Glomerular visceral epithelial cell (primary cell): ENCODE results near the gene ZNF687.
A peak's percentile ranks its signal among the peaks of the same experiment; 100 is the strongest.

ENCODE experiments used
- DNase-seq: peaks from one replicate; pipeline ENCODE4 v3.0.0-alpha.2; 2016; ENCODE audit errors: extremely low spot score

Gene ZNF687

GRCh38 chr1:151312411-151312810, 30.3 kb downstream of the ZNF687 start:
- no peak for DNase-seq

- no peak for DNase-seq
Observed at GRCh38 chr1:151312826-151313225, 30.7 kb downstream of the ZNF687 start.

GRCh38 chr1:151313501-151313900, 31.4 kb downstream of the ZNF687 start:
- no peak for DNase-seq

- peak; percentile 41 for DNase-seq
Observed at GRCh38 chr1:151314137-151314875, 32.2 kb downstream of the ZNF687 start.

- DNase-seq: no peak
Observed at GRCh38 chr1:151315565-151316235, 33.6 kb downstream of the ZNF687 start.

GRCh38 chr1:151318975-151319374, 36.9 kb downstream of the ZNF687 start:
- DNase-seq: no peak

- DNase-seq: no peak
Observed at GRCh38 chr1:151324390-151324930, 42.4 kb downstream of the ZNF687 start.

GRCh38 chr1:151325231-151325630, 43.1 kb downstream of the ZNF687 start:
- DNase-seq: no peak

GRCh38 chr1:151325646-151326429, 43.7 kb downstream of the ZNF687 start:
- no peak for DNase-seq

GRCh38 chr1:151326619-151327222, 44.6 kb downstream of the ZNF687 start:
- peak; percentile 47 for DNase-seq

GRCh38 chr1:151327223-151327902, 45.3 kb downstream of the ZNF687 start, which contains the start of gene PI4KB:
TSS of gene PI4KB (minus strand) at chr1:151327416. CDS start at chr1:151316481, 10,935 bp downstream.
- DNase-seq: peak; percentile 99

GRCh38 chr1:151327903-151328674, 46.0 kb downstream of the ZNF687 start:
- no peak for DNase-seq

GRCh38 chr1:151334822-151335221, 52.7 kb downstream of the ZNF687 start:
- no peak for DNase-seq

- DNase-seq: no peak
Observed at GRCh38 chr1:151336556-151336955, 54.5 kb downstream of the ZNF687 start.

GRCh38 chr1:151340870-151341754, 59.0 kb downstream of the ZNF687 start:
- peak; percentile 81 for DNase-seq
